Dermis blood vessel endothelial cell (primary cell): ENCODE data around the gene NRXN3. TPM values are rescaled to one million over a fixed set of nuclear protein-coding genes. Genes with fewer than 3 reads are reported as not detected.
"Not testable (repeated sequence)": the region's sequence is repeated elsewhere in the genome, so short reads cannot be mapped to it uniquely, and the experiment has no call there.

ENCODE experiments used
- DNase-seq: peaks from one replicate; pipeline ENCODE4 v3.0.0; 2010
- total RNA-seq: library from RNA; depleted of rRNA; stranded (reverse); fragments of >200 nt; gene quantifications from 2 replicates; pipeline ENCODE4 v1.2.3, GENCODE V29; 2014

The NRXN3 gene
- total RNA-seq, 1 donor from 2014 or later: under 0.01 TPM

GRCh38 chr14:79724934-79725717 is 1555.0 kb downstream of the NRXN3 start:
- DNase-seq: no peak

GRCh38 chr14:79727900-79728299 is 1557.7 kb downstream of the NRXN3 start:
- DNase-seq: no peak

GRCh38 chr14:79728331-79728730 is 1558.2 kb downstream of the NRXN3 start:
- no peak for DNase-seq

- no peak for DNase-seq
Observed at GRCh38 chr14:79729731-79730130, 1559.6 kb downstream of the NRXN3 start.

- no peak for DNase-seq
Observed at GRCh38 chr14:79730196-79730595, 1560.0 kb downstream of the NRXN3 start.

GRCh38 chr14:79730953-79731352 is 1560.8 kb downstream of the NRXN3 start:
- no peak for DNase-seq

- DNase-seq: no peak
Observed at GRCh38 chr14:79732911-79733655, 1562.9 kb downstream of the NRXN3 start.

GRCh38 chr14:79734151-79734550 is 1564.0 kb downstream of the NRXN3 start:
- no peak for DNase-seq

GRCh38 chr14:79734656-79735055 is 1564.5 kb downstream of the NRXN3 start:
- no peak for DNase-seq

GRCh38 chr14:79735121-79735520 is 1564.9 kb downstream of the NRXN3 start:
- no peak for DNase-seq

GRCh38 chr14:79740066-79740601 is 1570.0 kb downstream of the NRXN3 start:
- no peak for DNase-seq

- DNase-seq: no peak
Observed at GRCh38 chr14:79742142-79742541, 1572.0 kb downstream of the NRXN3 start.

GRCh38 chr14:79745046-79745445 is 1574.9 kb downstream of the NRXN3 start:
- no peak for DNase-seq

GRCh38 chr14:79749065-79749464 is 1578.9 kb downstream of the NRXN3 start:
- DNase-seq: no peak

GRCh38 chr14:79758985-79759384 is 1588.8 kb downstream of the NRXN3 start:
- no peak for DNase-seq

GRCh38 chr14:79764323-79764722 is 1594.2 kb downstream of the NRXN3 start:
- DNase-seq: no peak

GRCh38 chr14:79766511-79766910 is 1596.3 kb downstream of the NRXN3 start:
- DNase-seq: no peak

GRCh38 chr14:79767251-79767650 is 1597.1 kb downstream of the NRXN3 start:
- DNase-seq: no peak

GRCh38 chr14:79767721-79768120 is 1597.5 kb downstream of the NRXN3 start:
- not testable (repeated sequence) for DNase-seq

GRCh38 chr14:79781882-79782281 is 1611.7 kb downstream of the NRXN3 start:
- DNase-seq: no peak

- no peak for DNase-seq
Observed at GRCh38 chr14:79783041-79783440, 1612.9 kb downstream of the NRXN3 start.

- no peak for DNase-seq
Observed at GRCh38 chr14:79786522-79786921, 1616.3 kb downstream of the NRXN3 start.

- no peak for DNase-seq
Observed at GRCh38 chr14:79788346-79788745, 1618.2 kb downstream of the NRXN3 start.
